LNCAP (cell line): ENCODE data around the gene DNAJB11.

Source experiments
- TF ChIP-seq, protein P1 (sequence below): fragments of 450-650 bp; IDR thresholded peaks from 2 replicates; pipeline ENCODE4 v1.5.1; 2017; ENCODE audit warnings: mild to moderate bottlenecking

Gene DNAJB11

DNA sequence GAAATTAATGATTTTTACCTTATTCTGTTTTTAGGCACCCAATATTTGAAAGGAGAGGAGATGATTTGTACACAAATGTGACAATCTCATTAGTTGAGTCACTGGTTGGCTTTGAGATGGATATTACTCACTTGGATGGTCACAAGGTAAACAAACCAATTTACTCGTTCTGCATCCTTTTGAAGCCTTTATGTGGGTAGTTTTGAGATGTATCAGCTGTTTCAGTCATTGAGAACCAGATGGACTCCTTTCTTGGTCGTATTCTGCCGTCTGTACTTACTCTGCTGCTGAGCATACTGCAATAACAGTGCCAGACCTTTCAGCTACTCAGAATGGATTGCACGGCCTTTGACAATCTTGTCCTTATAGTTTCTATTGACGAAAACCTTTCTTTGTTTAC is 13.3 kb downstream of the DNAJB11 start:
- TF ChIP-seq, protein P1, sequence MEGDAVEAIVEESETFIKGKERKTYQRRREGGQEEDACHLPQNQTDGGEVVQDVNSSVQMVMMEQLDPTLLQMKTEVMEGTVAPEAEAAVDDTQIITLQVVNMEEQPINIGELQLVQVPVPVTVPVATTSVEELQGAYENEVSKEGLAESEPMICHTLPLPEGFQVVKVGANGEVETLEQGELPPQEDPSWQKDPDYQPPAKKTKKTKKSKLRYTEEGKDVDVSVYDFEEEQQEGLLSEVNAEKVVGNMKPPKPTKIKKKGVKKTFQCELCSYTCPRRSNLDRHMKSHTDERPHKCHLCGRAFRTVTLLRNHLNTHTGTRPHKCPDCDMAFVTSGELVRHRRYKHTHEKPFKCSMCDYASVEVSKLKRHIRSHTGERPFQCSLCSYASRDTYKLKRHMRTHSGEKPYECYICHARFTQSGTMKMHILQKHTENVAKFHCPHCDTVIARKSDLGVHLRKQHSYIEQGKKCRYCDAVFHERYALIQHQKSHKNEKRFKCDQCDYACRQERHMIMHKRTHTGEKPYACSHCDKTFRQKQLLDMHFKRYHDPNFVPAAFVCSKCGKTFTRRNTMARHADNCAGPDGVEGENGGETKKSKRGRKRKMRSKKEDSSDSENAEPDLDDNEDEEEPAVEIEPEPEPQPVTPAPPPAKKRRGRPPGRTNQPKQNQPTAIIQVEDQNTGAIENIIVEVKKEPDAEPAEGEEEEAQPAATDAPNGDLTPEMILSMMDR: no peak

DNA sequence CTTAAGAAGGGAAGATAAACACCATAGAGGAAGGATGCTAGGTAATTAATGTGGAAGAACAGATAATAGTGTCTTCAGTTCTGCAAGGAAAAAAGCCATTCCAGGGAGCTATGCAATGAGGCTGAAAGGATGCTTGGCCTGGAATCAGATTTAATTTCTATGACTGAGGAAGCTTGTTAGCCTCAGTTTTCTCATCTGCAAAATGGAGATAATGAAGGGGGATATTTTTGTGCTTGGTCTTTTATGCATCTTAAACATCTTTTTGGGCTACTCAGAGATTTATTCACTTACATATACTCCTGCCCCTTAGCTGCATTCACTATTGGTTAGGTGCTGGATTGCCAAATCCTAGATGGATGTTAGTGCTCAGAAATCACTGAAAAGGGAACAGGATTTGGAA is 16.7 kb downstream of the DNAJB11 start:
- TF ChIP-seq, protein P1: no peak

DNA sequence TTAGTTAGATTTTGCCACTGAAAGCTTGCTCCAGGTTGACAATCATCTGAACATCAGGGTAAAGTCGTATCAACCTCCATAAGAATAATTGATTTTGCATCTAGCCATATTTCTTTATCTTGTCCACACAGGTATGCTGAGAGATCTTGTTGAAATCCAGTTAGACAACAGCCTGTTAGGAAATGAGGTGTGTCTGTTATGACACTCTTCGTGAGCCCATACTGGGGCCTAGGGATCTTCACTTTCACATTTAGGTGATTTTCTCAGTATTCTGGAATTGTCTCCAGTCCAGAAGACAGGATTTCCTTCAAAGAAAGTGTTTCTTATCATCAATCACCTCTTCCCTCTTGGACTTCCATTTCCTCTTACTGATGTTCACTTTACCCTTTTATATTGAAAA is 18.1 kb downstream of the DNAJB11 start:
- TF ChIP-seq, protein P1: no peak

DNA sequence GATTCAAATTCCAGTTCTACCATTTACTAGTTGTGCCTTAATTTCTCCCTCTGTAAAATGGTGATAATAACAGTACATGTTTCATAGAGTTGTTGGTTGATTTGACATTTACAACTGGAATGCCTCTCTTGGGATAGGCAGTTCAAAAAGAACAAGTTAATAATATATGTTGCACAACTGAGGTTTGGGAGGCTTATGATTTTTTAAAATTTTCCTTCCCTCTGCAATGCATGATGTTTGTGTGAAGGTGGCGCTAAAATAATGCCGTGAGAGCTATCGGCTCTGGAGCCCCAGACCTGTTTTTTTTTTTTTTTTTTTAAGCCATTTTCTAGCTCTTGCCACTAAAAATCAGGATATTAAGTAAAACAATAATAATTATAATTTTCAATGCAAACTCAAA is 18.6 kb downstream of the DNAJB11 start:
- TF ChIP-seq, protein P1: peak; percentile 42; the same call in 1 of the 2 replicates

DNA sequence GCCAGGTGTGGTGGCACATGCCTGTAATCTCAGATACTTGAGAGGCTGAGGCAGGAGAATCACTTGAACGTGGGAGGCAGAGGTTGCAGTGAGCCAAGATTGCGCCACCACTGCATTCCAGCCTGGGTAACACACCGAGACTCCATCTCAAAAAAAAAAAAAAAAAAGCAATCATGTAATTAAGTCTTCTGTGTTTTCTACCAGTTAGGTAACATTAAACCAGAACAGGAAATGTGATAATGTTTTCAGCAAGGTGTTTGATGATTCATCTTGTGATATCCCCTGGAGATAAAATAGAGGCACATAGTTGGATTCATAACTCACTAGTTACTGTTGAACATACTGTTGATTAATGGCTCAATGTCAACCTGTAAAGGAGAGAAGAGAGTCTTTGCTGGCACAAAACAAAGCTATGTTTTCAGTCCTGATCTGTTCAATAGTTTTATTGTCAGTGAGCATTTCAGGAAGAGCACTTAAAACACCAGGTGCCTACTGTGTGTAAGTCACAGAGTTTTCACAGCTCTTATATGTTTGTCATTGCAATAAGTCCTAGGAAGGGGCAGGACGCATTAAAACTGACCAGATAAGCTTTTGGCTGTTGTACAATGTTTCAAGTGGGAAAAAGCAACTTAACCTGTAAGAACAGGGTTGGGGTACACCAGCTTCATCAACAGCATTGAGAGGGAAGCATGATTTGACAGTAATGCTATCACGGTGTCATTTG is 19.5 kb downstream of the DNAJB11 start:
- TF ChIP-seq, protein P1: no peak

DNA sequence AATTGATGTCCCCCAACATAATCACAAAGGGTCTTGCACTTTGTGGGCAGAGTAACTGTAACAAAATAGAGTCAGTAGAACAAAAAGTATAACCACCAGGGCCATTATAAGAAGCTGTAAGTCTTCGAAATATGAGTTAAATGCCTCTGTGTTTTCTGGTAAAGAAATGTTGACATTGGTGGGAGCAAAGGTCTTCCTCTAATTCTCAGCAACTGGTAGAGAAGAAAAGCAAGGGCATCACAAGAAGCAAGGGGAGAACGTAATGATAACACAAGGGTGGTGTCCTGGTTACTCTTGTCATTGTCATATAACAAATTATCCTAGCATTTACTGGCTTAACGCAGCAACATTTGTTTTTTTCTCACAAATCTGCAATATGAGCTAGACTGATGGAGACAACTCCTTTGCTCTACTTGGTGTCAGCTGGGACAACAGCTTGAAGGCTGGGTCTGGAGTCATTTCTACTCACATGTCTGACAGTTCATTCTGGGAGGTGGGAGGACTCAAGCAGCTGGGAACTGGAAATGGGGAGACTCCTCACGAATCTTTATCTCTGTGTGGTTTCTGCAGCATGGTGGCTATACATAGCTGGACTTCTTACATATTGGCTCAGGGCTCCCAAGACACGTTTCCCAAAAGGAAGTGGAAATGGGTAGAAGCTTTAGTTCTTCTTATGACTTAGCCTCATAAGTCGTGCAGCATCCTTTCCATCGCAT is 20.2 kb downstream of the DNAJB11 start:
- TF ChIP-seq, protein P1: no peak

DNA sequence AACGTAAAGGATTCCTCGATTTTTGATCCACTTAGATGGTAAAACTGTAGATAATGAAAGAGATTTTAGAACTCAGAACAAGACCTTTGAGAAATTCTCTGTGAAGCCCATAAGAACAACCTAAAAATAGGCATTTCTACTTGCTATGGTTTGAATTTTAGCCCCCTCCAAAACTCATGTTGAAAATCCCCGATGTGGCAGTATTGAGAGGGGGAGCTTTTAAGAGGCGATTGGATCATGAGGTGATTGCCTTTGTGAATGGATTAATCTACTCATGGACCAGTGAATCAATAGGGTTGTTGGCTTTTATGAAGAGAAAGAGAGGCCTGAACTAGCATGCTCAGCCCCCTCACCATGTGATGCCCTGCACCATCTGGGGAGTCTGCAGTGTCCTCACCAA is 22.2 kb downstream of the DNAJB11 start:
- TF ChIP-seq, protein P1: no peak
